Adipocyte (in vitro differentiated cells): ENCODE measurements around the gene ACSF3.
"Not testable (repeated sequence)": the region's sequence is repeated elsewhere in the genome, so short reads cannot be mapped to it uniquely, and the experiment has no call there.

Experiments used
- DNase-seq: peaks from one replicate; pipeline ENCODE4 v3.0.0-alpha.2; 2015; ENCODE audit warnings: low read depth
- H3K27me3 ChIP-seq: replicated peaks from 2 replicates; pipeline ENCODE4 v1.7.0; 2013; ENCODE audit warnings: mild to moderate bottlenecking, low read length, moderate library complexity; ENCODE audit not compliant: control insufficient read depth, insufficient read depth
- H3K36me3 ChIP-seq: 2 replicates; pipeline ENCODE4 v1.7.0; 2013; ENCODE audit warnings: low read length, mild to moderate bottlenecking, moderate library complexity; ENCODE audit not compliant: control insufficient read depth, insufficient read depth, severe bottlenecking
- H3K4me1 ChIP-seq: 2 replicates; pipeline ENCODE4 v1.7.0; 2013; ENCODE audit warnings: mild to moderate bottlenecking, low read length, moderate library complexity; ENCODE audit not compliant: control insufficient read depth, insufficient read depth
- H3K4me3 ChIP-seq: 2 replicates; pipeline ENCODE4 v1.7.0; 2013; ENCODE audit warnings: mild to moderate bottlenecking, low read length, moderate library complexity
- H3K9ac ChIP-seq: 2 replicates; pipeline ENCODE4 v1.7.0; 2013; ENCODE audit warnings: mild to moderate bottlenecking, low read length, moderate library complexity
- H3K9me3 ChIP-seq: 2 replicates; pipeline ENCODE4 v1.7.0; 2013; ENCODE audit warnings: mild to moderate bottlenecking, low read length, moderate library complexity; ENCODE audit not compliant: control insufficient read depth

Gene ACSF3

GRCh38 chr16:89183975-89184676 lies 90.5 kb downstream of the ACSF3 start:
- Histone ChIP-seq H3K9me3 (no peaks in the 10 kb centered on the region), H3K4me3 (no peak overlapping the region), H3K4me1 (no peaks in the 10 kb centered on the region), H3K27me3 (peaks cover 29% of the 10 kb centered on the region), H3K36me3 (no peaks in the 10 kb centered on the region), H3K9ac (no peak overlapping the region)
- no peak for DNase-seq

GRCh38 chr16:89184677-89184932 lies 91.0 kb downstream of the ACSF3 start:
- Histone ChIP-seq H3K4me1 (no peaks in the 10 kb centered on the region), H3K9ac (no peak overlapping the region), H3K27me3 (peaks cover 29% of the 10 kb centered on the region), H3K36me3 (no peaks in the 10 kb centered on the region), H3K9me3 (no peaks in the 10 kb centered on the region), H3K4me3 (no peak overlapping the region)
- no peak for DNase-seq

- no peak for DNase-seq
- H3K27me3 ChIP-seq: peaks cover 24% of the 10 kb centered on the region
- no peak overlapping the region for H3K9ac ChIP-seq
- no peaks in the 10 kb centered on the region for H3K36me3 ChIP-seq
- no peaks in the 10 kb centered on the region for H3K4me1 ChIP-seq
- H3K9me3 ChIP-seq: no peaks in the 10 kb centered on the region
- H3K4me3 ChIP-seq: no peak overlapping the region
Measured at GRCh38 chr16:89184933-89185794, 91.5 kb downstream of the ACSF3 start.

GRCh38 chr16:89185887-89186592 lies 92.4 kb downstream of the ACSF3 start:
- not testable (repeated sequence) for H3K9me3 ChIP-seq, H3K4me3 ChIP-seq, H3K4me1 ChIP-seq, H3K9ac ChIP-seq, DNase-seq, H3K36me3 ChIP-seq
- peaks cover 30% of the 10 kb centered on the region for H3K27me3 ChIP-seq

GRCh38 chr16:89186593-89187031 lies 93.0 kb downstream of the ACSF3 start:
- DNase-seq, H3K4me3 ChIP-seq, H3K9me3 ChIP-seq, H3K4me1 ChIP-seq, H3K9ac ChIP-seq, H3K36me3 ChIP-seq: not testable (repeated sequence)
- peaks cover 30% of the 10 kb centered on the region for H3K27me3 ChIP-seq

GRCh38 chr16:89187032-89187769 lies 93.5 kb downstream of the ACSF3 start:
- no peak overlapping the region for H3K4me3 ChIP-seq
- H3K36me3 ChIP-seq: no peaks in the 10 kb centered on the region
- H3K4me1 ChIP-seq: no peaks in the 10 kb centered on the region
- no peak for DNase-seq
- no peak overlapping the region for H3K9ac ChIP-seq
- no peaks in the 10 kb centered on the region for H3K9me3 ChIP-seq
- H3K27me3 ChIP-seq: peaks cover 30% of the 10 kb centered on the region

- Histone ChIP-seq H3K27me3 (peaks cover 27% of the 10 kb centered on the region), H3K36me3 (no peaks in the 10 kb centered on the region), H3K9me3 (no peaks in the 10 kb centered on the region), H3K4me1 (no peaks in the 10 kb centered on the region), H3K9ac (no peak overlapping the region), H3K4me3 (no peak overlapping the region)
- no peak for DNase-seq
Measured at GRCh38 chr16:89187770-89188392, 94.2 kb downstream of the ACSF3 start.

GRCh38 chr16:89188471-89189357 lies 95.1 kb downstream of the ACSF3 start:
- not testable (repeated sequence) for H3K9me3 ChIP-seq, H3K9ac ChIP-seq

GRCh38 chr16:89189358-89190025 lies 95.8 kb downstream of the ACSF3 start:
- no peaks in the 10 kb centered on the region for H3K4me1 ChIP-seq
- H3K9me3 ChIP-seq: no peaks in the 10 kb centered on the region
- DNase-seq: no peak
- H3K36me3 ChIP-seq: no peaks in the 10 kb centered on the region
- H3K4me3 ChIP-seq: no peak overlapping the region
- H3K9ac ChIP-seq: no peak overlapping the region
- H3K27me3 ChIP-seq: peaks cover 11% of the 10 kb centered on the region

More at GRCh38 chr16:89188471-89189357, 95.1 kb downstream of the ACSF3 start:
- H3K4me3 ChIP-seq, H3K4me1 ChIP-seq, H3K36me3 ChIP-seq, DNase-seq: not testable (repeated sequence)
- peaks cover 19% of the 10 kb centered on the region for H3K27me3 ChIP-seq
